Measurements from ENCODE around the gene COL9A1. TPM values are rescaled to one million over a fixed set of nuclear protein-coding genes. Genes with fewer than 3 reads are reported as not detected.

Gene COL9A1
- total and polyA plus RNA-seq, 2 of the 8 experiments (the other 6 are each of a cell fraction or from before 2014, with no cell fraction given): 7.9 to 18.1 TPM

DNA sequence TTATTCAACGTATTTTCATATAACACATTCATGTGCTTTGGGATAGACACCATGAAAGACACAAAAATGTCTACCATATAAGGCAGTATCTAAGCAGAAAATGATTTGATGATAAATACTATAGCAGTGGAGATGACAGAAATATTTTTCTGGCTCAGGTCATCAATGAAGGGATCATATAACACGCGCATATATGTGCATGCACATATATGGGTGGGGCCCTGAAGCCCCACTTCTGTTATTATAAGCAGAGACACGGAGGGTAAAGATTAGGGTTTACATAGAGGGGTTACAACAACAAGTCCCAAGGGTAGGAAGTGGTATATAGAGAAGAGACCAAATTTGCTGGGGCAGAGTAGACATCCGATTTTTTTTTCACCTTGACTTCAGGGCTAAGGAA is 16.0 kb downstream of the COL9A1 start:
- CTCF ChIA-PET (ENCODE audit: partially characterized antibody): interaction anchor here (1.9 kb wide), 1 partner anchor 66 kb away, joined by 5 read pairs; no protein-coding TSS in a partner anchor
- Histone ChIP-seq H3K14ac (ENCODE audit: insufficient read length) (no peak overlapping the region), H3K4me3 (ENCODE audit: extremely low read depth in 1 of 4, insufficient read depth in 2 of 4, low read depth in 3 of 4, low read length in 4 of 4) (no peak overlapping the region), H2AFZ (ENCODE audit: low read length) (no peak overlapping the region), H3K9me3 (ENCODE audit: insufficient read depth in 2 of 2, low read depth in 1 of 2, low read length in 1 of 2) (no peaks in the 10 kb centered on the region), H3K23ac (ENCODE audit: insufficient read length) (no peak overlapping the region), H3K18ac (ENCODE audit: extremely low read depth, low read length) (no peak overlapping the region), H4K20me1 (replicated peaks in 1 of 2; ENCODE audit: control insufficient read depth in 1 of 2, insufficient read depth in 2 of 2, low read length in 2 of 2) (no peaks in the 10 kb centered on the region), H3K4me2 (ENCODE audit: insufficient read depth in 1 of 2, low read depth in 2 of 2, low read length in 2 of 2) (no peak overlapping the region), H2AK5ac (ENCODE audit: low read depth, low read length) (no peak overlapping the region), H2BK12ac (ENCODE audit: low read depth, low read length) (no peak overlapping the region), H2BK20ac (ENCODE audit: low read length) (no peak overlapping the region), H3K4me1 (replicated peaks in 1 of 4; ENCODE audit: control insufficient read depth in 3 of 4, insufficient read depth in 4 of 4, low read length in 3 of 4) (peaks cover 0 to 5% (median under 1%) of the 10 kb centered on the region in 4 experiments; a peak in 3 of 7 replicates), H4K91ac (replicated peaks; ENCODE audit: insufficient read length, low read length) (no peak overlapping the region), H3K23me2 (ENCODE audit: low read depth, low read length) (peaks cover 4% of the 10 kb centered on the region; the same call in 1 of the 2 replicates), H3K79me1 (ENCODE audit: low read depth, low read length) (no peaks in the 10 kb centered on the region), H2BK15ac (ENCODE audit: low read length) (no peak overlapping the region), H3K27me3 (replicated peaks in 1 of 4; ENCODE audit: control insufficient read depth in 3 of 4, extremely low read depth in 1 of 4, insufficient read depth in 3 of 4, low read length in 3 of 4) (peaks cover 6 to 21% (median 18%) of the 10 kb centered on the region in 4 experiments), H3K27ac (ENCODE audit: low read depth, low read length) (no peak overlapping the region), H3K4ac (replicated peaks; ENCODE audit: insufficient read length, low read depth, low read length) (no peak overlapping the region), H3K56ac (replicated peaks; ENCODE audit: insufficient read length, low read depth, low read length) (no peak overlapping the region), H3K36me3 (ENCODE audit: control insufficient read depth in 2 of 4, insufficient read depth in 4 of 4, low read length in 3 of 4) (no peaks in the 10 kb centered on the region), H4K5ac (ENCODE audit: insufficient read length, low read depth, low read length) (no peak overlapping the region), H4K8ac (ENCODE audit: extremely low read depth, insufficient read depth, low read length) (no peak overlapping the region), H3K9ac (replicated peaks in 1 of 4; ENCODE audit: extremely low read depth in 1 of 4, low read depth in 3 of 4, low read length in 3 of 4) (no peak overlapping the region), H3K79me2 (ENCODE audit: control insufficient read depth in 1 of 2, insufficient read depth in 2 of 2, low read length in 2 of 2) (no peaks in the 10 kb centered on the region), H2BK120ac (replicated peaks; ENCODE audit: low read depth, low read length) (no peak overlapping the region), H2BK5ac (ENCODE audit: low read depth, low read length) (no peak overlapping the region)
- POLR2A ChIA-PET (ENCODE audit: partially characterized antibody): no interaction called here
- FAIRE-seq: no peak
- DNase-seq (ENCODE audit: low read depth in 1 of 2, low spot score in 2 of 2): no peak
- no peak for TF ChIP-seq TBP (IDR thresholded peaks at IDR 0.05; ENCODE audit: low read depth, low read length)
- 90% methylated on average over 5 of the region's 5 CpGs; no CpG with 5 or more reads in 1 of the 2 experiments for WGBS, 2 experiments (ENCODE audit: extremely low coverage in 1 of 2, insufficient coverage in 1 of 2, insufficient read length in 1 of 2, insufficient replicate concordance in 2 of 2, low coverage in 1 of 2, low lambda C conversion rate in 2 of 2, missing lambda C conversion rate in 1 of 2)
